ENCODE measurements around the gene SLC37A1. TPM values are rescaled to one million over a fixed set of nuclear protein-coding genes. Genes with fewer than 3 reads are reported as not detected.

Gene SLC37A1
- total RNA-seq, 1 experiment from 2014 or later, result 15.0 TPM

DNA sequence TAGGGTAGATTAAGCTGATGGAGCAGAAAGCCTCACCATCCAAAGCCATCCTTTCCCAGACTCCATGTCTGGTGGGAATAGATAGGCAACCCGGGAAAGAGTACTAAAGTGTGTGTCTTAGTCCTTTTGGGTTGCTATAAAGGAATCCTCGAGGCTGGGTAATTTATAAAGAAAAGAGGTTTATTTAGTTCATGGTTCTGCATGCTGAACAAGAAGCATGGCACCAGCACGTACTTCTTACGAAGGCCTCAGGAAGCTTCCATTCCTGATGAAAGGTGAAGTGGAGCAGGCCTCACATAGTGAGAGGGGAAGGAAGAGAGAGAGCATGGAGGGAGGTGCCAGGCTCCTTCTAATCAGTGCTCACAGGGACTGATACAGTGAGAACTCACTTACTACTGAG, 6.2 kb upstream of the SLC37A1 start:
- TF ChIP-seq, protein P1, sequence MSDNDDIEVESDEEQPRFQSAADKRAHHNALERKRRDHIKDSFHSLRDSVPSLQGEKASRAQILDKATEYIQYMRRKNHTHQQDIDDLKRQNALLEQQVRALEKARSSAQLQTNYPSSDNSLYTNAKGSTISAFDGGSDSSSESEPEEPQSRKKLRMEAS (IDR thresholded peaks at IDR 0.05), result no peak
- no peak for TF ChIP-seq EGR1 (IDR thresholded peaks at IDR 0.05; ENCODE audit: low read depth)
- TF ChIP-seq SRF (IDR thresholded peaks at IDR 0.05; ENCODE audit: low read depth), result no peak
- no peak for TF ChIP-seq ELF1 (IDR thresholded peaks at IDR 0.05; ENCODE audit: borderline replicate concordance, low read depth)
- ChIA-PET RAD21 (ENCODE audit: low non-redundant PET in 1 of 2, low total read pairs in 2 of 2, uncharacterized antibody in 2 of 2, unreplicated experiment in 2 of 2) (no interaction called here), CTCF (no interaction called here), POLR2A (no interaction called here)
- Histone ChIP-seq H2AFZ (ENCODE audit: low read depth, low read length, poor library complexity, severe bottlenecking) (no peak overlapping the region), H3K79me2 (ENCODE audit: insufficient read depth, low read length) (no peaks in the 10 kb centered on the region), H3K9me2 (ENCODE audit: insufficient read depth) (no peaks in the 10 kb centered on the region), H3K27me3 (ENCODE audit: insufficient read depth, low read length) (no peaks in the 10 kb centered on the region), H3K4me1 (ENCODE audit: control insufficient read depth in 1 of 2, insufficient read depth in 2 of 2, low read length in 2 of 2) (peaks cover 0 to 3% of the 10 kb centered on the region in 2 experiments; a peak in 1 of 4 replicates), H3K4me2 (ENCODE audit: low read length) (no peak overlapping the region), H3K36me3 (ENCODE audit: control insufficient read depth in 1 of 2, insufficient read depth in 2 of 2, low read length in 2 of 2) (no peaks in the 10 kb centered on the region), H4K20me1 (ENCODE audit: insufficient read depth) (no peaks in the 10 kb centered on the region), H3K4me3 (replicated peaks in 1 of 2; ENCODE audit: low read depth in 1 of 2, low read length in 2 of 2) (no peak overlapping the region), H3K9me3 (ENCODE audit: control insufficient read depth in 1 of 2, insufficient read depth in 1 of 2, low read depth in 1 of 2, low read length in 2 of 2) (no peaks in the 10 kb centered on the region), H3K27ac (ENCODE audit: low read depth, low read length) (no peak overlapping the region), H3K9ac (ENCODE audit: low read length) (no peak overlapping the region)
- DNase-seq (ENCODE audit: low read depth, low spot score) (no peak), ATAC-seq (no peak)
- BruUV-seq (replicated peaks), result no TSS peak
- intact Hi-C loops (cut with micrococcal nuclease), result no loop called here

DNA sequence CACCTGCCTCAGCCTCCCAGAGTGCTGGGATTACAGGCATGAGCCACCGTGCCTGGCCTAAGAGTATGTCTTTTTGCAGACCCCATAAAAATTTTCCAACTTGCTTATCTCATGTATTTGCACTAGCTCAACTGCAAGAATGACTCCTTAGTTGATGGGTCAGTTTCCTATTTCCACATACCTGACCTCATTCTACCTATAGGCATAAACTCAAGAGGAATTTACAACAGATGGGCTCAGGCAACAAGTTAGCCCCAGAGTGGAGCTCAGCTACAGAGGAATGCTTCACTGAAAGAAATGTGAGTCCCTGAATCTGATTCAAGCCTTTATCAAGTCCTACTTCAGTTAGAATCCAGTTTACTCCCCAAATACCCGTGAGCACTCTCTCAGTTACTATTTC, 5.3 kb upstream of the SLC37A1 start:
- ATAC-seq (no peak), DNase-seq (ENCODE audit: low read depth, low spot score) (no peak)
- intact Hi-C loops (cut with micrococcal nuclease), result no loop called here
- H4K20me1 ChIP-seq (ENCODE audit: insufficient read depth), result no peaks in the 10 kb centered on the region
- no peak overlapping the region for H3K4me2 ChIP-seq (ENCODE audit: low read length)
- H2AFZ ChIP-seq (ENCODE audit: low read depth, low read length, poor library complexity, severe bottlenecking), result no peak overlapping the region
- ChIA-PET RAD21 (ENCODE audit: low non-redundant PET in 1 of 2, low total read pairs in 2 of 2, uncharacterized antibody in 2 of 2, unreplicated experiment in 2 of 2) (no interaction called here), CTCF (no interaction called here), POLR2A (no interaction called here)
- no peak overlapping the region for H3K27ac ChIP-seq (ENCODE audit: low read depth, low read length)
- BruUV-seq (replicated peaks), result no TSS peak
- no peaks in the 10 kb centered on the region for H3K36me3 ChIP-seq (ENCODE audit: control insufficient read depth in 1 of 2, insufficient read depth in 2 of 2, low read length in 2 of 2)
- H3K9ac ChIP-seq (ENCODE audit: low read length), result no peak overlapping the region
- H3K4me3 ChIP-seq (replicated peaks in 1 of 2; ENCODE audit: low read depth in 1 of 2, low read length in 2 of 2), result no peak overlapping the region
- H3K27me3 ChIP-seq (ENCODE audit: insufficient read depth, low read length), result no peaks in the 10 kb centered on the region
- H3K79me2 ChIP-seq (ENCODE audit: insufficient read depth, low read length), result no peaks in the 10 kb centered on the region
- H3K9me2 ChIP-seq (ENCODE audit: insufficient read depth), result no peaks in the 10 kb centered on the region
- TF ChIP-seq SIN3A (IDR thresholded peaks at IDR 0.05; ENCODE audit: low read depth) (no peak), POLR2AphosphoS5 (IDR thresholded peaks at IDR 0.05; ENCODE audit: low read depth, low read length) (no peak), RAD21 (IDR thresholded peaks at IDR 0.05; ENCODE audit: low read depth) (no peak)
- TF ChIP-seq, protein P2, sequence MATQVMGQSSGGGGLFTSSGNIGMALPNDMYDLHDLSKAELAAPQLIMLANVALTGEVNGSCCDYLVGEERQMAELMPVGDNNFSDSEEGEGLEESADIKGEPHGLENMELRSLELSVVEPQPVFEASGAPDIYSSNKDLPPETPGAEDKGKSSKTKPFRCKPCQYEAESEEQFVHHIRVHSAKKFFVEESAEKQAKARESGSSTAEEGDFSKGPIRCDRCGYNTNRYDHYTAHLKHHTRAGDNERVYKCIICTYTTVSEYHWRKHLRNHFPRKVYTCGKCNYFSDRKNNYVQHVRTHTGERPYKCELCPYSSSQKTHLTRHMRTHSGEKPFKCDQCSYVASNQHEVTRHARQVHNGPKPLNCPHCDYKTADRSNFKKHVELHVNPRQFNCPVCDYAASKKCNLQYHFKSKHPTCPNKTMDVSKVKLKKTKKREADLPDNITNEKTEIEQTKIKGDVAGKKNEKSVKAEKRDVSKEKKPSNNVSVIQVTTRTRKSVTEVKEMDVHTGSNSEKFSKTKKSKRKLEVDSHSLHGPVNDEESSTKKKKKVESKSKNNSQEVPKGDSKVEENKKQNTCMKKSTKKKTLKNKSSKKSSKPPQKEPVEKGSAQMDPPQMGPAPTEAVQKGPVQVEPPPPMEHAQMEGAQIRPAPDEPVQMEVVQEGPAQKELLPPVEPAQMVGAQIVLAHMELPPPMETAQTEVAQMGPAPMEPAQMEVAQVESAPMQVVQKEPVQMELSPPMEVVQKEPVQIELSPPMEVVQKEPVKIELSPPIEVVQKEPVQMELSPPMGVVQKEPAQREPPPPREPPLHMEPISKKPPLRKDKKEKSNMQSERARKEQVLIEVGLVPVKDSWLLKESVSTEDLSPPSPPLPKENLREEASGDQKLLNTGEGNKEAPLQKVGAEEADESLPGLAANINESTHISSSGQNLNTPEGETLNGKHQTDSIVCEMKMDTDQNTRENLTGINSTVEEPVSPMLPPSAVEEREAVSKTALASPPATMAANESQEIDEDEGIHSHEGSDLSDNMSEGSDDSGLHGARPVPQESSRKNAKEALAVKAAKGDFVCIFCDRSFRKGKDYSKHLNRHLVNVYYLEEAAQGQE (IDR thresholded peaks at IDR 0.05; ENCODE audit: low read depth), result no peak
- peaks cover 0 to 9% of the 10 kb centered on the region in 2 experiments; a peak in 3 of 4 replicates for H3K4me1 ChIP-seq (ENCODE audit: control insufficient read depth in 1 of 2, insufficient read depth in 2 of 2, low read length in 2 of 2)
- H3K9me3 ChIP-seq (ENCODE audit: control insufficient read depth in 1 of 2, insufficient read depth in 1 of 2, low read depth in 1 of 2, low read length in 2 of 2), result no peaks in the 10 kb centered on the region

Data from HCT116 (cell line).